ENCODE data around the gene GORAB. TPM values are rescaled to one million over a fixed set of nuclear protein-coding genes. Genes with fewer than 3 reads are reported as not detected.

GORAB gene
- total RNA-seq, 1 donor from 2014 or later, result 9.3 TPM

GRCh38 chr1:170599033-170599432 is 67.1 kb downstream of the GORAB start:
- intact Hi-C loops (cut with micrococcal nuclease), result no loop called here
- H3K4me3 ChIP-seq, result no peak overlapping the region
- peaks cover 36% of the 10 kb centered on the region for H3K9me3 ChIP-seq (replicated peaks)
- H3K36me3 ChIP-seq, result no peaks in the 10 kb centered on the region
- no peaks in the 10 kb centered on the region for H3K4me1 ChIP-seq
- no peak for DNase-seq
- TF ChIP-seq CTCF (IDR thresholded peaks at IDR 0.05; ENCODE audit: borderline replicate concordance), result no peak
- H3K27me3 ChIP-seq (ENCODE audit: low read depth), result no peaks in the 10 kb centered on the region
- H3K27ac ChIP-seq (replicated peaks), result no peak overlapping the region

GRCh38 chr1:170601866-170602265 is 69.9 kb downstream of the GORAB start:
- H3K9me3 ChIP-seq (replicated peaks), result peaks cover 23% of the 10 kb centered on the region
- no peak for TF ChIP-seq CTCF (IDR thresholded peaks at IDR 0.05; ENCODE audit: borderline replicate concordance)
- H3K27ac ChIP-seq (replicated peaks), result no peak overlapping the region
- H3K4me3 ChIP-seq, result no peak overlapping the region
- DNase-seq, result no peak
- no peaks in the 10 kb centered on the region for H3K36me3 ChIP-seq
- H3K4me1 ChIP-seq, result no peaks in the 10 kb centered on the region
- no peaks in the 10 kb centered on the region for H3K27me3 ChIP-seq (ENCODE audit: low read depth)
- intact Hi-C loops (cut with micrococcal nuclease), result no loop called here

Other genes starting within 250 kb of the GORAB start
- gene PRRX1, start 132.0 kb downstream of the GORAB start, total RNA-seq, result 74.7 TPM

All from left ventricle myocardium inferior (tissue), 1 donor.